NCI-H82 treated with DMSO at 0.1 percent for 48 hours (cell line): Measurements from ENCODE around the gene CLEC1A.

Experiments
- DNase-seq: peaks from one replicate; lab custom pipeline; 2025; ENCODE audit not compliant: unreplicated experiment; lab: John Stamatoyannopoulos, UW

The CLEC1A gene

DNA sequence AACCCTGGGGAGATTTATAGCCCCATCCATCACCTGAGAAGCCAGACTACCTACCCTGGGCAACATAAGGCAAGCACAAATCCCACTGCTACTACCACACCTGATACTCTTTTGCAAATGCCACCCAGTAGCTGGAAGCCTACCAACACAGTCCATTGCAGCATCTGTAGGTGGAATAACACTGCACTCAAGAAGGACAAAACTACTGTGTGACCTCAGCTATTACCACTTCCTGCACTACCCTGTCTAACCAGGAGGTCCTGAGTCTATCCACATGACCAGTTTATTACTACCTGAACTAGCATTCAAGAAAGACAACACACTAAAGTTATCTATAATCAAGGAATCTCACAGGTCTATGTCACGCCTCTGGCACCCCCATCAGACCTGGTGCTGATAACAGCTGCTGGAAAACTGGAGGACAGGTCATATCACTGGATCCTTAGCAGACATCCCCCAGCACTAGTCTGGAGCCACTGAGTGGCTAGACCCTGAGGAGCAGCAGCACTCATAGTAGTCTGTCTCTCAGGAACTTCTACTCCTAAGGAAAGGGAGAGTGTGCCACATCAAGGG, 2.9 kb upstream of the CLEC1A start:
- DNase-seq = no peak

DNA sequence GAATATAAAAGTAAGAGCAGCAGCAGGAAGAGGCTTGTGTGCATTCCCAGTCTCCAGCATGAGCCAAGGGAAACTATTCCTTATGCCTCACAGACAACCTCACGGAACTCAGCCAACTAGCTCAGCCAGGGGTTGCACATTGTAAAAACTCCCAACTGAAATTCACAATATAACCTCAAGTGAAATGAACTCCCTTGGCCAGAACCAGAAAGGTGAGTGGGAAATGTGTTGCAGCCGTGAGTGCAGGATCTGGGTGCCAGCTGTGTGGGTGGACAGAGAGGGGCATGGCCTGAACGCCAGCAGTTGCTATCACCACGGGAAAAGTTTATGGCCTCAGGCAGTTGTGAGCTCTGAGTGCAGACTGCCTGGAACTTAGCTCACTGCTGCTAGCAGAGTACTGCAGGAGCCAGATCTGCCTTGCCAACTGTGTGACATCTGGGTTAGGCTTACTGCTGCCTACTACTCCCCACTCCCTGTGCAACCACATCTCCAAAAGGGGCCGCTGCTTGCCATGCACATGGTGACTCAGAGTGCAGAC, 2.3 kb upstream of the CLEC1A start:
- no peak for DNase-seq

DNA sequence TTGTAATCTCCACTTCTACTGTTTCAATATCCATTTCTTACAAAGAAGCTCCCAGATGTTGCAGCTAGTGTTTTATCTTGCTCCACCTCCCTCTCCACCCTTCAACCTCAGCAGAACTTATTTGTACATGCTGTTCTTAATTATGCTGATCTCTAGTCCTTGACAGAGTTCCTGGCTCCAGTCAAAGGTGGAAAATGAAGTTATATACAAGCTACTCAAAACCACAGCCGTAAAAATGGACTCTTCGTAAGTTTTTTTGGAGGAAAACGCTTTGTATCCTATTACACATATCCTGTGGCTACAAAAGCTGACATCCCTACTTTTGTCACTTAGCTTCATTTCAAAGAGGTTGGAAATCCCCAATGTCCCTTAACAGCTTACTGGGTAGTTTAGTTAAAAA, 1.3 kb downstream of the CLEC1A start:
- DNase-seq = no peak

DNA sequence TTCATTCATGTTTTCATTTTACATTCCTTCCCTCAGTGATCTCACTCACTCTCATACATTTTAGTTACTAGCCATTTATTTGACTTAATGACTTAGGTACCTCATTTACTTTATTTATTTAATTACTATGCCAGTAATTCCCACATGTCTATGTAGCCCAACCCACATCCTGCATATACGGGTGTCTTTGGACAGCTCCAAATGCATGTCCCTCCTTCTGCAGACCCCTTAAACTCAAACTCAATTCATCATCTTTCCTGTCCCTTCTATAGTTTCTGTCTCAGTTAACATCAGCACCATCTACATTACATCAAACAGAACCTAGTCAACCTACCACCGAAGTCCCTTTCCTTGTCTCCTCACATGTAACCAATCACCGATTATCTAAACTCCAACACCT, 2.8 kb downstream of the CLEC1A start:
- no peak for DNase-seq

DNA sequence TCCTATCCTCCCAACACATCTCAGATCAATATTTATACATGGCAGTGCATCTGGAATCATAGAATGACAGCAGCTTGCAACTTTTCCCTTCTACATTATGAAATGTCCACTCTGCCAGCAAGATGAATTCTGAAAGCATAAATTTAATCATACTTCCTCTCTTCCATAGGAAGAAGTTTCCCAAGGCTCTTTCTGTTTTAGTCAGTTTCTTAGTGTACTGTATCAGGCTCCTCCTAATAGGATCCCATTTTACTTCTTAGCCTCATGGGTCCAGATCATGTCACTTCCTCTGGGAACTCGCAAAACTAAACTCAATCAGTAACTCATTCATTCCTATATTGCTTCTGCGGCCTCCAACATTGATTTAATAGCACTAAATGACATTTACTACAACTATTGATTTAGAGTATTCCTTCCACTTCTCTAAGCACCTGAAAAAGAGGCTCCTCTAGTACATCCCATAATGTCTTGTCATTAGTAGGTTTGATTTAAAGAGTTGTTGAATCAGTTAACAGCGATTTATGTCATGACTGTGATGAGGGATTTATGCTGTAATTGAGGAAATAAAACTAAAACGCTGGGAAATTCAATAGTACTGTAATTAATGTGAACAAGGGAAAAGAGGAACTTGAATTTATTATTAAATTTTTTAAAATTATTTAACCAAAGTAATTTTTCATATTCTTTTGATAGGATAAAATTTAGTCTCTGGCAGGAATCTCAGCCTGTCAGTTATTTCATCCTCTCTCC, 4.0 kb downstream of the CLEC1A start:
- DNase-seq = no peak

DNA sequence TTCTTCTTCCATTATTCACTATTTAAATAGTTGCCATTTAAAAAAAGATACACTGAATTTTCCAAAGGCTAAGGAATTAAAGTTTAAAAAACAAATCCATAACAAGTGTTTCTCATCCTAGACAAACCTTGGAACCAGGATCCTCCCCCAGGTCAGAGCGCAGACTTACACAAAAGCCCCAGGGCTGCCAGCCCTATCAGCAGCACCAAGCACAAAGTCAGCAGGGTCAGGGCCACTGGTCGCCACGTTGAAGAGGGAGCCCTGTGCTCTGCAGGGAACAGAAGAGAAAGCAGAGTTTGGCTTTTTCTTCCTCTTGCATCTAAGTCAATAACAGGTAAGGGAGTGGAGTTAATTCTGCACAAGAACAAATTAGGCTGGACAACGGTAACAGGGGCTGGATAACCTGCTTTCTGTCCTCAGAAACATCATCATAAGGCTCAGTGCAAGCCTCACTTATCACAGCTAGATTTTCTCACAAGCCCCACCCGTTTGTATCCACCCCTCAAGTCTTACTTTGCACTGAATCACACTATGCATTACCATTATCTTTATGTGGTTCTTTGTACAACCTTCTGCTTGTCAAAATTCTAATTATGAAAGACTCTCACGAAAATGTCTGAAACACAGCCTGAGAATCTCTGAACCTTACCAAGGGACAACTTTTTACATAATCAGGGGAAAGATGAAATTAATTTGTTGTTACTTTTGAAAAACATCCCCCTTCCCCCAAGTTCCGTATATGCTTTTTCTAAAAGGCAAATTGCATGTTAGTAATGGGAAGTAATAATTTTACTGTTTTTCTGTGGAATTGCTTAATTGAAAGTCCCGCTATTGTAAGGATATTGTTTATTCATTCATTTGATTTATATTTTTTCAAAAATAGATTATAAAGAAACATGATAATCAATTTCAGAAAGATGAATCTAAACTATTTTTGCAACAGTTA, 9.6 kb downstream of the CLEC1A start:
- DNase-seq = no peak

DNA sequence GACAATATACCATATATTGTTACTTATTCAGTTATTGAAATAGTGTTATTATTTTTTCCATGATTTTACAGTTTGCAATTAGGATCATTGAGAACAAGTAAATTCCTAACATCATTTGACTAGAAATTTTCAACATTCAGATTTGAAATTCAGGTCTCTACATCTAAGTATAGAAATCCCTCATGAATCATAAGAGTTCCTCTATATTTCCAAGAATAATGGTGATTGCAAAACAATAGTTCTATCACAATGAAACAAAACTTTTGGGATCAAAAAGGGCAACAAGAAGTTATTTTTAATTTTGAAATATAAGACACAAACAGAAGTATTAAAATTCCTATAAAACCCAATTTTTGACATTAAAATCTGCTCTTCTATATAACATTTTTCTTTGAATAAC, 10.8 kb downstream of the CLEC1A start:
- DNase-seq = no peak

DNA sequence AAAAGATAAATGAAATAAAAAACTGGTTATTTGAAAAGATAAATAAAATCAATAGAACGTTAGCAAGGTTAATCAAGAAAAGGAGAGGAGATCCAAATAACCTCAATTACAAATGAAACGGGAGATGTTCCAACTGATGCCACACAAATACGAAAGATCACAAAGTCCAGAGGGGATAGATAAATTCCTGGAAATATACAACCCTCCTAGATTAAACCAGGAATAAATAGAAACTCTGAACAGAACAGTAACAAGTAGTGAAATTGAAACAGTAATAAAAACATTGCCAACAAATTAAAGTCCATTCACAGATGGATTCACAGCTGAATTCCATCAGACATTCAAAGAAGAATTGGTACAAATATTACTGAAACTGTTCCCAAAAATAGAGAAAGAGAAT, 12.4 kb downstream of the CLEC1A start:
- no peak for DNase-seq

DNA sequence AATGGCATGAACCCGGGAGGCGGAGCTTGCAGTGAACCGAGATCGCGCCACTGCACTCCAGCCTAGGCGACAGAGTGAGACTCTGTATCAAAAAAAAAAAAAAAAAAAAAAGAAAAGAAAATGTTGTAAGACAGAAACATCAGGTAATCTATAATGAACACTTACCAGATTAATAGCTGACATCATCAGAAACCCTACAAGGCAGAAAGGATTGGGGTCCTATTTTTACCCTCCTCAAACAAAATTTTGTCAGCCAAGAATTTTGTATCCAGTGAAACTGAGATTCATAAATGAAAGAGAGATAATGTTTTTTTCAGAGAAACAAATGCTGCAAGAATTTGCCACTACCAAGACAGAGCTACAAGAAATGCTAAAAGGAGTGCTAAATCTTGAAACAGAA, 14.1 kb downstream of the CLEC1A start:
- no peak for DNase-seq

DNA sequence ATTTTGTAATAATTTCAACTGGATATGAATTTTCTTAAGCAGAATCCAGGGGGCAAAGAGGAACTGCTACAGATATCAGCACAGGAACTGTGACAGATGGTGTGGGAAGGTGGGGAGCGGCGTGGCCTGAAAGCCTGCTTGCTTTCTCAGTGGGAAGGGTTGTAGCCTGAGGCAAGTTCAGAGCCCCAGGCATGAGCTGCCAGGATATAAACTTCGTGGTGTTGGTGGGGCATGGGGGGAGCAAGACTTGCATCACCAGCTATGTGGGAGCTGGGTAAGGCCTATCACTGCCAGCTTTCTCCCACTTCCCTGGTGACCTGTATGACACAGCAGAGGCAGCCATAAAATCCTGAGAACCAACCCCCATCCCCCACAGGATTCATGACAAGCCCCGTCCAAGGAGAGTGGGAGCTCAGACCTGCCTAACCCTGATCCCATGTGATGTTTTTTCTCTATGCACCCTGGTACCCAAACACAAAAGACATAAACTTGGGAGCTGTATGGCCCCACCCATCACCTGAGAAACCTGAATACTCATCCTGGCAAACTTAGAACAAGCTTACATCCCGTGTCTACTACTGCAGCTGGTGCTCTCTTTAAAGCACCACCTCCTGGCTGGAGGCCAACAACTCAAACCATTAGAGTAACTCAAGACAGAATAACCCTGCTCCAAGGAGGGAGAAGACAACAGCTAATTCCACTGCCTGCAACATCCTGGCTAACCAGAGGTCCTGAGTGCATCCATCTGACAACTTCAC, 16.5 kb downstream of the CLEC1A start:
- no peak for DNase-seq

DNA sequence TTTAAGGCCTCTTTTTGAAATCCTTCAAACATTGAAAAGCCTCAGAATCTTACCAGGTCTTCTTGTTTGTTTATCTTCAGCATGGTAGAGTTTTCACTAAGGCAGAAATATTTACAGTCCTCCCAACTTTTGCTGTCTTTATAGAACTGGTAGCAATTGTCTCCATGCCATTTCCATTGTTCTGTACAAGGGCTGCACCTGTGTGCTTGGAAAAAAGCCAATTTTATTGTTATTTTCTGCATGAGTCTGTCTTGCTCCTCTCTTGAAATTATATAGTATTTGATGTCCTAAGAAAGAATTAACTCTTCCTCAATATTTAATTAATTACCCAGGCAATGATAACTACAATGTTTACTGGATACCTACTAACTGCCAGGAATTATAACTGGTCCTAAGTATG, 23.3 kb downstream of the CLEC1A start:
- no peak for DNase-seq

DNA sequence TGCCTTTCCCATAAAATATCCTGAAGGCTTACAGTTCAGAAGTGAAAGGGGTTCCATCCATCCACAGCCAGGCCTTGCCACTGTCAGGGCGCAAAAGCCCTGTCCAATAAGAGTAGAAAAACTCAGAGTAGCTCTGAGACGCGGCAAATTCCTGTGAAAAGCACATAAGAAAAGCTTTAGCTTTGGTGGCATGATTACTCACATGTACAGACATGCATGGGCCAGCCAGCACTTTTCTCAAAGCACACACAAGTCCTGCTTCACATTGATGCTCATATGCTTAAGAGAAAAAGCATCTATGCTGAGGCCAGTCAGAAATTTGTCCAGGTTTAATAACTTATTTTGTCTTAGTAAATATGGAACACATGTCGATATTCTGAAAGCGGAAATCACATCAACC, 25.5 kb downstream of the CLEC1A start:
- DNase-seq = no peak

DNA sequence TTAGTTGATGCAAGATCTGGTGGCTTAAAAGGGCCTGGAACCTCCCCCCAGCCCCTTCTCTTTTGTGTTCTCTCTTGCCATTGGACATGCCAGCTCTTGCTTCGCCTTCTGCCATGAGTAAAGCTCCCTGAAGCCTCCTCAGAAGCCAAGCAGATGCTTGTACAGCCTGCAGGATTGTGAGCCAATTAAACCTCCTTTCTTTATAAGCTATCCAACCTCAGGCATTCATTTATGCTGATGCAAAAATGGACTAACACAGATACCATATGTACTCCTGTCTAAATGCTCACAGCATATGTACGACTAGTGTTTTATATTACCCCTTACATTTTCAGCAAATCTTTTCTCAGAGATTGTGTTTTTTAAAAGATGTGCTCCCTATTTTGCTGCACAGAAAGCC, 26.7 kb downstream of the CLEC1A start:
- no peak for DNase-seq

DNA sequence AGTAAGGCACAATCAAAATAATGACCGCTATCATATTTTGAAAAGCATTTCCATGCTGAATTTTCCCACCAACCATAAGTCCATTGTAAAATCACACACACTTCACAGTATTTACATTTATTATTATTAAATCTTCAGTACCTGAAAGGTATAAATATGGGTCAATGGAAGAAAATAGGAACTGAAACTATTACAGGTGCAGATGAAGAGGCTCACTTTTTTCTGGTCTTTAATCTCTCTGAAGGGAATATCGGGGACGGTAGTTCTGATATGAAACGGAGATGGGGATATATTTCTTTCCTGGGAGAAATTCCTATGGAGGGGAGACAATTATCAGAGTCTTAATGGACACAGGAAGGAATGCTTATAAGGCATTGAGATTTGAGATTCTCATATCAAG, 28.4 kb downstream of the CLEC1A start:
- DNase-seq = no peak

DNA sequence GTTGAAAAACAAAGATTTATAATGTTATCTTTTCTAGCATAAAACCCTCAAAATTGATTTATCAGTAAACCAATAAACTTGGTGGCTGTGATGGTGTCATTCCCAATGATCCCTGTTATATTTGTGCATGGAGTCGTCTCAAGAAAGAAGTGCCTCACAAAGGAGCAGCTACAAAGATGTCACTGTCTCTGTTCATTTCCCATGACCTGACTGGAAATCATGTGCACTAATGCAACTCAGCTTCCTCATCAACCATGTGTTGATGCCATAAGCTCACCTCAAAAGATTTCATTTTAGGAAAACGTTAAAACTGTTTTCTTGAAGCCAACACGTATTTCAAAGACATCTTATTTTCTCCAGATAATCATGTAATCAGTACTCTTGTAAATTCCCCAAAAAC, 28.8 kb downstream of the CLEC1A start:
- no peak for DNase-seq

DNA sequence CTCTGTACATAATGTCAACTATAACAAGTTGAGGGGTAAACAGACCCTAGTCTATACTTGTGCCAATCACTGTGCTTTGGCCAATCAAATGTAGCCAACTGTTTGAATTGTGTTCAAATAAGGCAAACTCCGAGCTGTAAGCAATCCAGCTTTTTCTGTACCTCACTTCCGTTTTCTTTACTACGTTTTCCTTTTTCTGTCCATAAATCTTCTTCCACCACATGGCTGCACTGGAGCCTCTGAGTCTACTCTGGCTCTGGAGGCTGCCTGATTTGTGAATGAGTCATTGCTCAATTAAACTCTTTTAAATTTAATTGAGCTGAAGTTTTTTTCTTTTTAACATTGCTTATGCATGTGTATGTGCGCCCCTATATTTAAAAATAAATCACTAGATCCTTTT, 29.7 kb downstream of the CLEC1A start:
- DNase-seq = no peak

DNA sequence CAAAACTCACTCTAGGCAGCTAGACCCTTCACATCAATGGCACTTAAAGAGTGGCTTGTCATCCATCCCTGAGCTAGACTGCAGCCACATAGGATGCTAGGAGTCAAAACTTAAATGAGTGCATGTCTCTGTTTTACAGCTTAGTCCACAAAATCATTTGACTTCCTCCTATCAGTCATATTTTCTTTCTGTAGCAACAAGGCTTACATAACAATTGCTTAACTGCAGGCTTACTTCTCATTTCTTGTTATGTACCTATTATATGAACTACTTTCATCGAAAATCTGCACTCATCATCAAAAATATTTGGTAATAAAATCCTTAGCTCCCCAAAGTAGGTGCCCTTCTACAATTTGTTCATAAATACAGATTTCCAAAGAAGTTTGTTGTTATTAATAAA, 30.1 kb downstream of the CLEC1A start:
- no peak for DNase-seq

DNA sequence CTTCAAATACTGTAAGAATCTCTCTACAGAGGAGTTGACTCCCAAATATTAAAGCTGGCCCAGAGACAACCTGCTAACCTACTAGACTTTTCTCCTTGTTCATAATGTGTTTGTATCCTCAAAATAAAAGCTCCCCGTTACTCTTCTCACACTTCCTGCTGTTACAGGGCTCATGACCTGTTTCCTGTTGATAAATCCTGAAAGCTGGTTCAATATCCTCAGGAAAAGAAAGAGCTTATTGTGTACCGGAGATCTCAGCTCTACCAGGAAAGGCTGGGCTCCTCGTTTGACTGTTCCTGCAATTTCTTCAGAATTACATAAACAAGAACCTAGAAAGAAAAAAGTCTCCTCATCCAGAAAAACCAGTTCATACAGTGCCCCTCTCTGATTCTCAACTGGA, 30.8 kb downstream of the CLEC1A start:
- DNase-seq = no peak

DNA sequence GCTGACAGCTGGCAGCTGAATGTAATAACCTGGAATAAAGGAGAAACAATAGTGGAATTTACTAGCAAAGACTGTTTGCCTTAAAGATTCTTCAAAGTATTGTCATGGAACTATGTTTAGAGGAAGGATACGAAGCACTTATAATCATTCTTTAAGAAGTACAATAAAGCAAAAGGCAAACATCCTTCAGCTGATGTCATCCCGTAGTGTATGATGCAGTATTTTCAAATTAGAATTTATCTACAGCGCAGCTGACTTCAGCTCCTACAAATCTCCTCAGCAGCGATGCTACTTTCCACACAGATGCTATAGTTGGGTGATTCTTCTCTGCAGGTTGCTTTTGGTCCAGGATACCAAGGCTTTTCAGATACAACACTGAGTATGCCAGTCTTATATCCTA, 31.5 kb downstream of the CLEC1A start:
- DNase-seq = no peak

DNA sequence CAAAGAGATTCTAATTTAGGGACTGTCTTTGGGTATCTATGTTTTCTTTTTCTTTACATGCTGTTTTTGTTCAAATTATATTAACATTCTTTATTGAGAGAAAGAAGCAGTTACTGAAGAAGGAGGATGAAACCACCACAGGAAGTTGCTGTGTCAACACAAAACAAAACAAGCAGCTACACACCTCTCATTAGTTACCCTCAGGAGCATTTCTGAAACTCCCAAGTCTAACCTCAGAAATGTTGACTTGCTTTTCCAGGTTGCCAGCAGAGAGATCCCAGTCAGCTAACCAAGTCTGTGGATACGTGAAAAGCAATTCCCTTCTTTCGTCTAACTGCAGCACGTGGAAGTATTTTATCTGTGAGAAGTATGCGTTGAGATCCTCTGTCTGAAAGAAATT, 33.5 kb downstream of the CLEC1A start:
- DNase-seq = no peak

DNA sequence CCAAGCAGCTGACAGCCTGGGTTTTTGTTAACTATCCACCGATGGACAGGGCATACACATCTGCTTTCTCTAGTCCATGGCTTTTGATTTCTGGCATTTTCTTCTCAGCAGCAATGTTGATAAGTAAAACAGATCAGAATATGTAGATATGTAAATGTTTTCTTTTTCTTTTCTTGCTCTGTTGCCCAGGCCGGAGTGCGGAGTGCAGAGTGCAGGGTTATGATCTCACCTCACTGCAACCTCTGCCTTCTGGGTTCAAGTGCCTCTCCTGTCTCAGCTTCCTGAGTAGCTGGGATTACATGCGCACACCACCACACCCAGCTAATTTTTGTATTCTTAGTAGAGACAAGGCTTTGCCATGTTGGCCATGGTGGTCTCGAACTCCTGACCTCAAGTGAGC, 40.4 kb downstream of the CLEC1A start:
- DNase-seq = no peak
